GM18505 (cell line): ENCODE measurements around the gene SLFN12.
"Not testable (repeated sequence)": the region's sequence is repeated elsewhere in the genome, so short reads cannot be mapped to it uniquely, and the experiment has no call there.

Source experiments
- ATAC-seq: cut with Tn5 transposase; IDR thresholded peaks from one replicate; pipeline ENCODE4 v1.9.1; 2021; ENCODE audit not compliant: unreplicated experiment
- POLR2A ChIP-seq: IDR thresholded peaks from 4 replicates; pipeline ENCODE4 v1.6.1; 2011; ENCODE audit warnings: borderline replicate concordance; ENCODE audit not compliant: insufficient read depth, insufficient read length; ENCODE audit errors: extremely low read depth

The SLFN12 gene

GRCh38 chr17:35432176-35433074 is at the start of gene SLFN12:
TSS of gene SLFN12 (minus strand) at chr17:35432500. CDS start at chr17:35423028, 9,472 bp downstream.
- peak; percentile 44 for TF ChIP-seq POLR2A
- peak; percentile 81 for ATAC-seq

- no peak for ATAC-seq
- TF ChIP-seq POLR2A = no peak
These were observed 47.0 kb upstream of the SLFN12 start for GRCh38 chr17:35479271-35479670.

GRCh38 chr17:35477248-35477647 is 44.9 kb upstream of the SLFN12 start:
- no peak for TF ChIP-seq POLR2A
- no peak for ATAC-seq

GRCh38 chr17:35476283-35476820 is 44.1 kb upstream of the SLFN12 start:
- ATAC-seq = no peak
- TF ChIP-seq POLR2A = no peak

GRCh38 chr17:35468475-35468874 is 36.2 kb upstream of the SLFN12 start:
- ATAC-seq = no peak
- no peak for TF ChIP-seq POLR2A

GRCh38 chr17:35467824-35468223 is 35.5 kb upstream of the SLFN12 start:
- no peak for ATAC-seq

GRCh38 chr17:35460354-35460851 is 28.1 kb upstream of the SLFN12 start:
- ATAC-seq = peak; percentile 80
- TF ChIP-seq POLR2A = peak; percentile 49

More at GRCh38 chr17:35467824-35468223, 35.5 kb upstream of the SLFN12 start:
- no peak for TF ChIP-seq POLR2A

GRCh38 chr17:35454035-35454434 is 21.7 kb upstream of the SLFN12 start:
- ATAC-seq = not testable (repeated sequence)

GRCh38 chr17:35453171-35453570 is 20.9 kb upstream of the SLFN12 start:
- no peak for TF ChIP-seq POLR2A
- no peak for ATAC-seq

GRCh38 chr17:35449371-35449931 is 17.2 kb upstream of the SLFN12 start:
- no peak for ATAC-seq
- no peak for TF ChIP-seq POLR2A

GRCh38 chr17:35448899-35449227 is 16.6 kb upstream of the SLFN12 start:
- peak; percentile 10 for ATAC-seq
- TF ChIP-seq POLR2A = no peak

- peak; percentile 70 for ATAC-seq
- peak; percentile 60 for TF ChIP-seq POLR2A
These were observed 16.1 kb upstream of the SLFN12 start, which contains the start of gene SLFN13 for GRCh38 chr17:35448214-35448898. TSS of gene SLFN13 (minus strand) at chr17:35448766. CDS start at chr17:35445680, 3,086 bp downstream.

- no peak for ATAC-seq
- no peak for TF ChIP-seq POLR2A
These were observed 15.2 kb upstream of the SLFN12 start for GRCh38 chr17:35447499-35447898.
